Tibial nerve (tissue), 3 donors: ENCODE results near the gene TBC1D4.

Source experiments
- POLR2A ChIP-seq, 2 donors: fragments of 450-650 bp; IDR thresholded peaks; one replicate each; pipeline ENCODE4 v1.6.1; 2017; ENCODE audit warnings: antibody characterized with exemption in 2 of 2, mild to moderate bottlenecking in 2 of 2, moderate library complexity in 2 of 2
- TF ChIP-seq, protein P1 (sequence below), 5 experiments: fragments of 200-600 bp in 3 of 5; fragments of 450-650 bp in 2 of 5; sonication (generic) in 3 of 5; IDR thresholded peaks; one replicate each; pipeline ENCODE4 v1.5.1; 2016 to 2019; ENCODE audit warnings: antibody characterized with exemption in 5 of 5, mild to moderate bottlenecking in 3 of 5, moderate library complexity in 2 of 5

DNA sequence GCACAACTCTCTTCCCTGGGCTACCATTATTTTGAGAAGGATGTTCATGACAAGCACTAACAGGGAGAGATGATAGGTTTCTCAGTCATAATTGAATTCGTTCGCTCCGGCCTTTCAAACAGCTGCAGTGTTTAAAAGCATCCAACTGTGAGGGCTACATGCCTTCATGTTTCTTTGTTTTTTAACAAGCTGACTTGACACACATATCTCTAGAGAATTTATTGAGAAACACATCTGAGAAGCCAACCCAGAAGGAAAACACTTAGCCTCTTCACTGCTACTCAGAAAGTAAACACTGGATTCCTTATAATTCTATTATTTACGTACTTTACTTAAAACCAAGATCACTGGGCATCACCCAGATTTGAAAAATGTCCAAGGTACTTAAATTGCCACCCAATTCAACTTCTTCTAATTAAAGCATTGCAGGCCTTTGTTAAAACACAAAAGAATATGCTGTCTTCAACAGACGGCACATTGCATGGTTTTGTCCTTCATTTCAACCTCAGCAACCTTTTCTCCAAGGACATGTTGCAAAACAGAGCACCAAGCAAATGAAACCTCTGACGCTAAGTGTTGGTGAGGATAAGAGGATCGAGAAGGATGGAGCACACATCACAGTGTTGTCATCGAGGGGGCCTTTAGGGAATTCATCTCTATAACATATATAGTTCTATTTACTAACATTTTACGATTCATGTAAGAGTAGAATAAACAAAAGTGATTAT is 75.8 kb downstream of the TBC1D4 start:
- TF ChIP-seq, protein P1, sequence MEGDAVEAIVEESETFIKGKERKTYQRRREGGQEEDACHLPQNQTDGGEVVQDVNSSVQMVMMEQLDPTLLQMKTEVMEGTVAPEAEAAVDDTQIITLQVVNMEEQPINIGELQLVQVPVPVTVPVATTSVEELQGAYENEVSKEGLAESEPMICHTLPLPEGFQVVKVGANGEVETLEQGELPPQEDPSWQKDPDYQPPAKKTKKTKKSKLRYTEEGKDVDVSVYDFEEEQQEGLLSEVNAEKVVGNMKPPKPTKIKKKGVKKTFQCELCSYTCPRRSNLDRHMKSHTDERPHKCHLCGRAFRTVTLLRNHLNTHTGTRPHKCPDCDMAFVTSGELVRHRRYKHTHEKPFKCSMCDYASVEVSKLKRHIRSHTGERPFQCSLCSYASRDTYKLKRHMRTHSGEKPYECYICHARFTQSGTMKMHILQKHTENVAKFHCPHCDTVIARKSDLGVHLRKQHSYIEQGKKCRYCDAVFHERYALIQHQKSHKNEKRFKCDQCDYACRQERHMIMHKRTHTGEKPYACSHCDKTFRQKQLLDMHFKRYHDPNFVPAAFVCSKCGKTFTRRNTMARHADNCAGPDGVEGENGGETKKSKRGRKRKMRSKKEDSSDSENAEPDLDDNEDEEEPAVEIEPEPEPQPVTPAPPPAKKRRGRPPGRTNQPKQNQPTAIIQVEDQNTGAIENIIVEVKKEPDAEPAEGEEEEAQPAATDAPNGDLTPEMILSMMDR (IDR thresholded peaks at IDR 0.05) = no peak
- no peak for TF ChIP-seq POLR2A (IDR thresholded peaks at IDR 0.05)
